Motor neuron (in vitro differentiated cells): ENCODE results near the gene MBNL2. TPM values are rescaled to one million over a fixed set of nuclear protein-coding genes. Genes with fewer than 3 reads are reported as not detected.

ENCODE experiments used
- ATAC-seq, 8 experiments: fragments of 200-7000 bp; cut with Tn5 transposase; replicated peaks in 6 of 8; 2 replicates each; pipeline ENCODE4 v1.8.0; 2021; ENCODE audit warnings: mild to moderate bottlenecking in 8 of 8, moderate library complexity in 8 of 8
- H3K27ac ChIP-seq, 2 donors: fragments of 250-450 bp; sonication (Bioruptor Pico); 2 replicates each; pipeline ENCODE4 v1.9.0; 2021; ENCODE audit warnings: antibody characterized with exemption in 2 of 2, mild to moderate bottlenecking in 2 of 2, moderate library complexity in 1 of 2
- H3K4me1 ChIP-seq, 2 donors: fragments of 250-450 bp; sonication (Bioruptor Pico); replicated peaks in 1 of 2; 2 replicates each; pipeline ENCODE4 v1.6.1; 2021; ENCODE audit warnings: antibody characterized with exemption in 2 of 2, mild to moderate bottlenecking in 2 of 2, moderate library complexity in 1 of 2
- H3K4me3 ChIP-seq, 5 donors: fragments of 250-450 bp; sonication (Bioruptor Pico); 2 replicates each; pipeline ENCODE4 v1.9.0; 2021; ENCODE audit warnings: antibody characterized with exemption in 5 of 5, mild to moderate bottlenecking in 5 of 5, moderate library complexity in 4 of 5
- WGBS, 10 experiments: fragments of 450-650 bp; shearing (Covaris generic); methylation state at CpG; one replicate each; pipeline ENCODE4 v1.0.0; 2022; 5-methylcytosine and 5-hydroxymethylcytosine counted together
- in situ Hi-C, 9 experiments: fragments of 400-800 bp; cut with MboI; loops; one replicate each; pipeline ENCODE4 v1.15.0; 2021; ENCODE audit warnings: low sequenced_read_pairs in 9 of 9, low pct_unique_long_range_greater_than_20kb in 2 of 9; ENCODE audit not compliant: unreplicated experiment in 9 of 9
- total RNA-seq, 8 experiments: library from RNA; unstranded; fragments of 300-600 nt; gene quantifications; 2 replicates each; pipeline versions ENCODE4 v1.2.3 to v1.2.4, GENCODE V29; 2022

MBNL2 gene
- total RNA-seq, 8 experiments from 2014 or later, result 6.9 to 317 (median 54.7) TPM

GRCh38 chr13:97215325-97215724 lies 6.8 kb upstream of the MBNL2 start:
- Histone ChIP-seq H3K4me3 (no peak overlapping the region), H3K27ac (no peak overlapping the region), H3K4me1 (peaks cover 5 to 12% of the 10 kb centered on the region in 2 donors)
- 63 to 100% (median 88%) methylated on average over 1 to 2 of the region's 2 CpGs; no CpG with 5 or more reads in 2 of the 10 experiments for WGBS, 10 experiments
- ATAC-seq, result no peak
- in situ Hi-C loops, result no loop called here

GRCh38 chr13:97219226-97219625 lies 2.9 kb upstream of the MBNL2 start:
- Histone ChIP-seq H3K27ac (no peak overlapping the region), H3K4me3 (no peak overlapping the region), H3K4me1 (peaks cover 7 to 10% of the 10 kb centered on the region in 2 donors)
- ATAC-seq, result peak in 1 of 8 experiments; percentile 2
- in situ Hi-C loops, result no loop called here
- WGBS, 10 experiments, result 0 to 100% (median 75%) methylated on average over 1 to 2 of the region's 2 CpGs; no CpG with 5 or more reads in 4 of the 10 experiments

GRCh38 chr13:97220151-97220900 lies 1.8 kb upstream of the MBNL2 start:
- Histone ChIP-seq H3K27ac (no peak overlapping the region), H3K4me1 (peaks cover 14 to 21% of the 10 kb centered on the region in 2 donors), H3K4me3 (no peak overlapping the region)
- no peak for ATAC-seq
- in situ Hi-C loops, result no loop called here
- WGBS, 10 experiments, result 16 to 92% (median 61%) methylated on average over 1 to 3 of the region's 3 CpGs

GRCh38 chr13:97221046-97221445 lies 1.1 kb upstream of the MBNL2 start:
- WGBS, 10 experiments, result 79 to 100% (median 87%) methylated on average over 2 of the region's 2 CpGs; no CpG with 5 or more reads in 2 of the 10 experiments
- Histone ChIP-seq H3K4me3 (no peak overlapping the region), H3K4me1 (peaks cover 21 to 28% of the 10 kb centered on the region in 2 donors), H3K27ac (no peak overlapping the region)
- in situ Hi-C loops, result no loop called here
- no peak for ATAC-seq

- WGBS, 10 experiments, result 12 to 100% (median 72%) methylated on average over 1 to 6 of the region's 6 CpGs; no CpG with 5 or more reads in 1 of the 10 experiments
- Histone ChIP-seq H3K27ac (peak overlapping the region in 1 of 2 donors; percentile 47), H3K4me1 (peaks cover 25 to 33% of the 10 kb centered on the region in 2 donors), H3K4me3 (peak overlapping the region; percentile 47 to 75 (median 52))
- in situ Hi-C loops, result no loop called here
- peak in 2 of 8 experiments; percentile 2 to 25 for ATAC-seq
Observed at GRCh38 chr13:97221466-97221865, 667 bp upstream of the MBNL2 start.

- Histone ChIP-seq H3K27ac (peak overlapping the region in 1 of 2 donors; percentile 47), H3K4me3 (peak overlapping the region; percentile 47 to 75 (median 52)), H3K4me1 (peaks cover 37 to 48% of the 10 kb centered on the region in 2 donors)
- no peak for ATAC-seq
- in situ Hi-C loops, result no loop called here
- 0 to 27% (median 8%) methylated on average over 3 to 6 of the region's 6 CpGs for WGBS, 10 experiments
Observed at GRCh38 chr13:97223037-97223710, 1.0 kb downstream of the MBNL2 start.

GRCh38 chr13:97223711-97224541 lies 1.8 kb downstream of the MBNL2 start:
- peak overlapping the region; percentile 47 to 60 for H3K27ac ChIP-seq
- ATAC-seq, result peak in 7 of 8 experiments; percentile 2 to 27 (median 22)
- in situ Hi-C loops, result no loop called here
- 0 to 21% (median 8%) methylated on average over 2 to 11 of the region's 11 CpGs; no CpG with 5 or more reads in 1 of the 10 experiments for WGBS, 10 experiments
- H3K4me3 ChIP-seq, result peak overlapping the region; percentile 47 to 75 (median 52)
- peaks cover 37 to 48% of the 10 kb centered on the region in 2 donors for H3K4me1 ChIP-seq

GRCh38 chr13:97224544-97225300 lies 2.6 kb downstream of the MBNL2 start:
- Histone ChIP-seq H3K4me1 (peaks cover 37 to 48% of the 10 kb centered on the region in 2 donors), H3K4me3 (peak overlapping the region; percentile 47 to 75 (median 52)), H3K27ac (no peak overlapping the region)
- ATAC-seq, result no peak
- WGBS, 10 experiments, result 0 to 70% (median 30%) methylated on average over 2 to 5 of the region's 5 CpGs
- in situ Hi-C loops, result no loop called here

GRCh38 chr13:97225533-97225932 lies 3.4 kb downstream of the MBNL2 start:
- peaks cover 37 to 48% of the 10 kb centered on the region in 2 donors for H3K4me1 ChIP-seq
- in situ Hi-C loops, result no loop called here
- no peak overlapping the region for H3K27ac ChIP-seq
- no peak for ATAC-seq
- H3K4me3 ChIP-seq, result peak overlapping the region in 1 of 5 donors; percentile 75
- 6 to 96% (median 82%) methylated on average over 2 to 4 of the region's 4 CpGs; no CpG with 5 or more reads in 3 of the 10 experiments for WGBS, 10 experiments

GRCh38 chr13:97226013-97226412 lies 3.9 kb downstream of the MBNL2 start:
- Histone ChIP-seq H3K4me1 (peaks cover 37 to 48% of the 10 kb centered on the region in 2 donors), H3K27ac (no peak overlapping the region), H3K4me3 (no peak overlapping the region)
- 14 to 95% (median 85%) methylated on average over 2 to 7 of the region's 8 CpGs; no CpG with 5 or more reads in 3 of the 10 experiments for WGBS, 10 experiments
- no peak for ATAC-seq
- in situ Hi-C loops, result no loop called here

- no peak overlapping the region for H3K4me3 ChIP-seq
- H3K27ac ChIP-seq, result no peak overlapping the region
- in situ Hi-C loops, result no loop called here
- 0 to 70% (median 27%) methylated on average over 2 to 6 of the region's 6 CpGs; no CpG with 5 or more reads in 2 of the 10 experiments for WGBS, 10 experiments
- ATAC-seq, result peak in 7 of 8 experiments; percentile 14 to 74 (median 21)
- peaks cover 30 to 40% of the 10 kb centered on the region in 2 donors for H3K4me1 ChIP-seq
Observed at GRCh38 chr13:97226788-97227627, 4.9 kb downstream of the MBNL2 start.
